Measurements from ENCODE around the gene ABLIM3. TPM values are rescaled to one million over a fixed set of nuclear protein-coding genes. Genes with fewer than 3 reads are reported as not detected.
A peak's percentile ranks its signal among the peaks of the same experiment; 100 is the strongest.

Gene ABLIM3
- total RNA-seq, 1 experiment from 2014 or later: 111 TPM

GRCh38 chr5:149228618-149229297 is 87.5 kb downstream of the ABLIM3 start:
- no peaks in the 10 kb centered on the region for H3K9me3 ChIP-seq (ENCODE audit: insufficient read depth, low read depth)
- H4K20me1 ChIP-seq (ENCODE audit: insufficient read depth): no peaks in the 10 kb centered on the region
- H2AFZ ChIP-seq: no peak overlapping the region
- no peak overlapping the region for H3K4me2 ChIP-seq
- TF ChIP-seq EZH2 (IDR thresholded peaks at IDR 0.05; ENCODE audit: low read depth) (no peak), CTCF (conservative IDR thresholded peaks at IDR 0.05) (peak; percentile 68)
- peaks cover 22% of the 10 kb centered on the region for H3K36me3 ChIP-seq (ENCODE audit: low read depth)
- peaks cover 18% of the 10 kb centered on the region for H3K4me1 ChIP-seq (replicated peaks; ENCODE audit: insufficient read depth)
- H3K79me2 ChIP-seq (ENCODE audit: low read depth): no peaks in the 10 kb centered on the region
- DNase-seq: peak; percentile 40 to 53
- intact Hi-C loops (cut with micrococcal nuclease; ENCODE audit: unreplicated experiment): loop anchor here (1.0 to 5.0 kb wide), 10 partner anchors 56 to 494 kb away; partner anchors contain the start of gene ABLIM3
- ChIA-PET POLR2A (ENCODE audit: unreplicated experiment) (interaction anchor here (0.6 to 0.7 kb wide), 3 partner anchors 88 to 102 kb away, joined by 4 to 7 read pairs (median 5); partner anchors contain the start of gene ABLIM3), CTCF (interaction anchor here (0.7 to 2.6 kb wide), 3 partner anchors 100 to 404 kb away, joined by 3 to 13 read pairs (median 5); no protein-coding TSS in a partner anchor)
- H3K4me3 ChIP-seq: no peak overlapping the region
- H3F3A ChIP-seq (ENCODE audit: insufficient read depth, low read depth): peaks cover 18% of the 10 kb centered on the region; the same call in 1 of the 2 replicates
- no TSS peak for BruUV-seq (replicated peaks)
- no peak overlapping the region for H3K27ac ChIP-seq
- H3K27me3 ChIP-seq (ENCODE audit: insufficient read depth, low read depth): no peaks in the 10 kb centered on the region
- no peaks in the 10 kb centered on the region for H3K9me2 ChIP-seq (ENCODE audit: insufficient read depth)

- H3K9me3 ChIP-seq (ENCODE audit: insufficient read depth, low read depth): no peaks in the 10 kb centered on the region
- 0 out of 2 replicates have a peak, but pooled peaks have one; percentile 5 for TF ChIP-seq CTCF (conservative IDR thresholded peaks at IDR 0.05)
- TF ChIP-seq EZH2 (IDR thresholded peaks at IDR 0.05; ENCODE audit: low read depth): no peak
- H2AFZ ChIP-seq: no peak overlapping the region
- H3K4me2 ChIP-seq: no peak overlapping the region
- ChIA-PET POLR2A (ENCODE audit: unreplicated experiment) (interaction anchor here (0.6 kb wide), 1 partner anchor 99 kb away, joined by 4 read pairs; no protein-coding TSS in a partner anchor), CTCF (interaction anchor here (0.6 to 2.6 kb wide), 3 partner anchors 100 to 785 kb away, joined by 3 to 13 read pairs (median 4); no protein-coding TSS in a partner anchor)
- no TSS peak for BruUV-seq (replicated peaks)
- H3K4me3 ChIP-seq: no peak overlapping the region
- no peaks in the 10 kb centered on the region for H3K9me2 ChIP-seq (ENCODE audit: insufficient read depth)
- H4K20me1 ChIP-seq (ENCODE audit: insufficient read depth): no peaks in the 10 kb centered on the region
- H3K36me3 ChIP-seq (ENCODE audit: low read depth): peaks cover 23% of the 10 kb centered on the region
- no peak overlapping the region for H3K27ac ChIP-seq
- intact Hi-C loops (cut with micrococcal nuclease; ENCODE audit: unreplicated experiment): loop anchor here (1.0 to 5.0 kb wide), 10 partner anchors 57 to 495 kb away; partner anchors contain the start of gene ABLIM3
- no peak for DNase-seq
- peaks cover 21% of the 10 kb centered on the region; the same call in 1 of the 2 replicates for H3F3A ChIP-seq (ENCODE audit: insufficient read depth, low read depth)
- H3K27me3 ChIP-seq (ENCODE audit: insufficient read depth, low read depth): no peaks in the 10 kb centered on the region
- H3K4me1 ChIP-seq (replicated peaks; ENCODE audit: insufficient read depth): peaks cover 18% of the 10 kb centered on the region
- H3K79me2 ChIP-seq (ENCODE audit: low read depth): no peaks in the 10 kb centered on the region
Measured at GRCh38 chr5:149229298-149229937, 88.1 kb downstream of the ABLIM3 start.

- H3K27me3 ChIP-seq (ENCODE audit: insufficient read depth, low read depth): no peaks in the 10 kb centered on the region
- DNase-seq: no peak
- BruUV-seq (replicated peaks): no TSS peak
- no peaks in the 10 kb centered on the region for H3K79me2 ChIP-seq (ENCODE audit: low read depth)
- peaks cover 23% of the 10 kb centered on the region for H3K36me3 ChIP-seq (ENCODE audit: low read depth)
- H3K4me2 ChIP-seq: no peak overlapping the region
- H3K9me3 ChIP-seq (ENCODE audit: insufficient read depth, low read depth): no peaks in the 10 kb centered on the region
- TF ChIP-seq CTCF (conservative IDR thresholded peaks at IDR 0.05): no peak
- TF ChIP-seq EZH2 (IDR thresholded peaks at IDR 0.05; ENCODE audit: low read depth): no peak
- ChIA-PET CTCF (no interaction called here), POLR2A (ENCODE audit: unreplicated experiment) (no interaction called here)
- no peaks in the 10 kb centered on the region for H3K4me1 ChIP-seq (replicated peaks; ENCODE audit: insufficient read depth)
- H2AFZ ChIP-seq: no peak overlapping the region
- H3K27ac ChIP-seq: no peak overlapping the region
- H3K4me3 ChIP-seq: no peak overlapping the region
- no peaks in the 10 kb centered on the region for H4K20me1 ChIP-seq (ENCODE audit: insufficient read depth)
- no peaks in the 10 kb centered on the region for H3K9me2 ChIP-seq (ENCODE audit: insufficient read depth)
- 0 out of 2 replicates have a peak, but pooled peaks cover 5% of the 10 kb centered on the region for H3F3A ChIP-seq (ENCODE audit: insufficient read depth, low read depth)
- intact Hi-C loops (cut with micrococcal nuclease; ENCODE audit: unreplicated experiment): no loop called here
Measured at GRCh38 chr5:149235841-149236240, 94.5 kb downstream of the ABLIM3 start.
